IMR-90 (cell line): Measurements from ENCODE around the gene SLC26A4.

Experiments
- CEBPB ChIP-seq: IDR thresholded peaks from 2 replicates; pipeline ENCODE4 v1.6.1; 2012; ENCODE audit warnings: low read depth, low read length, improper control_type of control experiment
- MAFK ChIP-seq: IDR thresholded peaks from 2 replicates; pipeline ENCODE4 v1.6.1; 2012; ENCODE audit warnings: low read depth, low read length, improper control_type of control experiment
- POLR2A ChIP-seq: IDR thresholded peaks from 2 replicates; pipeline ENCODE4 v1.6.1; 2012; ENCODE audit warnings: mild to moderate bottlenecking, low read depth, low read length
- RAD21 ChIP-seq: IDR thresholded peaks from 2 replicates; pipeline ENCODE4 v1.6.1; 2012; ENCODE audit warnings: low read length, improper control_type of control experiment
- TF ChIP-seq, protein P1 (sequence below): conservative IDR thresholded peaks from 2 replicates; pipeline ENCODE4 v1.5.1; 2012; ENCODE audit warnings: mild to moderate bottlenecking, low read depth, low read length, improper control_type of control experiment

DNA sequence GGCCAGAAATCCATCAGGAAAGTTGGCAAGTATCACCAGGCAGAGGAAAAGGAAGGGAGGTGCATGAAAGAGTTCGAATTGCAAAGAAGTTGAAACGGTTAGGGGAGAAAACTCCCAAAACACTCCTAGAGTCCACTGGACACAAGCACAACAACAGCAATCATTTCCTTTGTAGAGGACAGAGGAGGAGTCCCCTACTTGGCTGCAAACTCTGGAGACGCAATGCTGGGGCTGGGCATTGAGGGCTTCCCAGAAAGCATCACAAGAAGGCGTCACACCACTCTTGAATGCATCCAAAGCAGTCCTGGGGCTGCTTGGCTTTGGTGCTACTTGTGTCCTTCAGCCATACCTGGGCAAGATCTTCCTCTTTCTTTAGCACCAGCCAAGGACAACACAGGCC, 18.1 kb upstream of the SLC26A4 start:
- TF ChIP-seq, protein P1, sequence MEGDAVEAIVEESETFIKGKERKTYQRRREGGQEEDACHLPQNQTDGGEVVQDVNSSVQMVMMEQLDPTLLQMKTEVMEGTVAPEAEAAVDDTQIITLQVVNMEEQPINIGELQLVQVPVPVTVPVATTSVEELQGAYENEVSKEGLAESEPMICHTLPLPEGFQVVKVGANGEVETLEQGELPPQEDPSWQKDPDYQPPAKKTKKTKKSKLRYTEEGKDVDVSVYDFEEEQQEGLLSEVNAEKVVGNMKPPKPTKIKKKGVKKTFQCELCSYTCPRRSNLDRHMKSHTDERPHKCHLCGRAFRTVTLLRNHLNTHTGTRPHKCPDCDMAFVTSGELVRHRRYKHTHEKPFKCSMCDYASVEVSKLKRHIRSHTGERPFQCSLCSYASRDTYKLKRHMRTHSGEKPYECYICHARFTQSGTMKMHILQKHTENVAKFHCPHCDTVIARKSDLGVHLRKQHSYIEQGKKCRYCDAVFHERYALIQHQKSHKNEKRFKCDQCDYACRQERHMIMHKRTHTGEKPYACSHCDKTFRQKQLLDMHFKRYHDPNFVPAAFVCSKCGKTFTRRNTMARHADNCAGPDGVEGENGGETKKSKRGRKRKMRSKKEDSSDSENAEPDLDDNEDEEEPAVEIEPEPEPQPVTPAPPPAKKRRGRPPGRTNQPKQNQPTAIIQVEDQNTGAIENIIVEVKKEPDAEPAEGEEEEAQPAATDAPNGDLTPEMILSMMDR = no peak
- no peak for TF ChIP-seq RAD21
- TF ChIP-seq CEBPB = no peak
- no peak for TF ChIP-seq MAFK
- no peak for TF ChIP-seq POLR2A
